ENCODE measurements around the gene DIP2C.

- TF ChIP-seq PKNOX1 (IDR thresholded peaks at IDR 0.05) (no peak), FOXM1 (IDR thresholded peaks at IDR 0.05; ENCODE audit: borderline replicate concordance) (no peak), BHLHE40 (IDR thresholded peaks at IDR 0.05; ENCODE audit: borderline replicate concordance) (no peak), FOXK2 (IDR thresholded peaks at IDR 0.05) (no peak), NFRKB (IDR thresholded peaks at IDR 0.05) (no peak), SP1 (IDR thresholded peaks at IDR 0.05) (no peak), L3MBTL2 (conservative IDR thresholded peaks at IDR 0.05) (no peak), FOXA1 (IDR thresholded peaks at IDR 0.05) (no peak), ELF4 (IDR thresholded peaks at IDR 0.05) (no peak), SUZ12 (IDR thresholded peaks at IDR 0.05) (no peak), TARDBP (IDR thresholded peaks at IDR 0.05) (no peak)
These were observed 441.2 kb downstream of the DIP2C start for GRCh38 chr10:248307-248706.

All from HEK293T (cell line).